Stimulated activated CD4-positive, alpha-beta T cell treated with anti-CD3 and anti-CD28 coated beads, Interleukin-4, amount 100 ng/mL, for 1 hour (primary cell): ENCODE results near the gene CAPRIN1.
A peak's percentile ranks its signal among the peaks of the same experiment; 100 is the strongest.
"Not testable (repeated sequence)": the region's sequence is repeated elsewhere in the genome, so short reads cannot be mapped to it uniquely, and the experiment has no call there.

Experiments
- DNase-seq: peaks from one replicate; pipeline ENCODE4 v3.0.0-alpha.2; 2020

CAPRIN1 gene

DNA sequence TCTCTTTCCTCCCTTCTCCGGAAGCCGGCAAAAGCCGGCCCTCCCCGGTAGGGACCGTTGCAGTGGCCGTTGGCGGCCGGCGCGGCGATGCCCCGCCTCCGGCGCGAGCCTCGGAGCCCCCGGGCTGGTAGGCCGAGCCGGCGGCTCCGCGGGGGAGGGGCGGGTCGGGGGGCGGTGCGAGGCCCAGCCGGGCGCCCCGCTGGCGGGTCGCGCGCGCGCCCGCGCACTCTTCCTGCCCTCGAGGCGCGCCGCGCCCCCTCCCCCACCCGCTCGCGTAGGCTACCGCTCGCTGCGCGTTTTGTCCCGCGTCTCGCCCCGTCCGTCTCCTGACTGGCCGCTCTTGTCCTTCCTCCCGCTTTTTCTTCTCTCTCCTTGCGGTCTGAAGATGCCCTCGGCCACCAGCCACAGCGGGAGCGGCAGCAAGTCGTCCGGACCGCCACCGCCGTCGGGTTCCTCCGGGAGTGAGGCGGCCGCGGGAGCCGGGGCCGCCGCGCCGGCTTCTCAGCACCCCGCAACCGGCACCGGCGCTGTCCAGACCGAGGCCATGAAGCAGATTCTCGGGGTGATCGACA lies 591 bp downstream of the CAPRIN1 start:
- DNase-seq: peak; percentile 94

DNA sequence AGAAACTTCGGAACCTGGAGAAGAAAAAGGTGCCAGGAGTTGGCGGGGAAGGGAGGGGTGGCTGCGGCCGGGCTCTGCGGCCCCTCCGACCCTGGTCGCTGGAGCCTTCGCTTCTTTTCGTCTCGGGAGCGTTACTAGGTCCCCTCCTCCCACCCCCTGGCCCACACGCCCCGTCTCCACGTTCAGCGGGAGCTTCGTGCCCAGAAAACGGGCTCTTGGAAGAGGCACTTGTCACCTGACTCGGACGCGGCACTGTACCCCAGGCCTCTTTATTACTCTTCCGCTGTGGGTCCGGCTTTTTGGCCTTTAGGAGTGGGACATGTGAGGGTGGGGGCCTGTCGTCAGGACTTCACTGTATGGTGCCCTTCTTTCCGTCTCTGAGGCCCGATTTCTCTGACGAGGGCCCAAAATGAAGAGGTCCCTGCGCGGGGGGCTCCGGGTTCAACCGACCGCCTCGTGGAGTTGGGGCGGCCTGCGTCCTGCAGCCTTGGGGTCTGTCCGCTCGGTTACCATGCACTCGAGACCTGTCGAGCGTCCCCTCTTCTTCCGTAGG lies 1.2 kb downstream of the CAPRIN1 start:
- DNase-seq: peak; percentile 38

DNA sequence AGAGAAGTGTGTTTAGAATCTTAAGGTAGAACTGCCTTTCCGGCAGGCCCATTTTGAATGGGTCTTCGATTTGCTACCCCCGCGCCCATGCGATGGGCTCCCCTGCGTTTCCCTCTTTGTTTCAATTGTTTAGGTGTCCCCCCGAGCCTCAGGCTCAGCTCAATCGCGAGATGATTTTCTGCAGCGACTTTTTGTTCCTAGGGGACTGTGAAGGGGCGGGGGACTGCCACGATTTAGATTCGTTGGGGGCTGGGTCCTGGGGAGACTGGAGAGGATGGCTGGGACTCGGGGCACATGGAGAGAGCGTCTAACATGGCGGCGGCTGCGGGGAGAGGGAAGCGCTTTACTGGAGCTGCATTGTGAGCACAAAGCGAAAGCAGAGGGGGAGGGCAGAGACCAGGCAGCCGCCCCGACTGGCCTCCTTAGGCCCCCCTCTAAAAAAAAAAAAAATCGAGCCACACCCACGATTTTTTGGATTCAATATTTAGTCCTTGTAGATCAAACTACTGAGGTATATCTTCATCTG lies 1.7 kb downstream of the CAPRIN1 start:
- DNase-seq: peak; percentile 82

DNA sequence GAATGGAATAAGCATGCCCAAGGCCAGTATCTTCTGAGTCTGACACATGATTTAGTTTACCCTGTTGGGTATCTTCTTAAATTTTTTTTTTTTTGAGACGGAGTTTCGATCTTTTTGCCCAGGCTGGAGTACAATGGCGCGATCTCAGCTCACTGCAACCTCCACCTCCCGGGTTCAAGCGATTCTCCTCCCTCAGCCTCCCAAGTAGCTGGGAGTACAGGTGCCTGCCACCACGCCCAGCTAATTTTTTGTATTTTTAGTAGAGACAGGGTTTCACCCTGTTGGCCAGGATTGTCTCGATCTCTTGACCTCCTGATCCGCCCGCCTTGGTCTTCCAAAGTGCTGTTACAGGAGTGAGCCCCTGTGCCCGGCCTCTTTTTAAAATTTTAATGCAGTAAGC lies 2.8 kb downstream of the CAPRIN1 start:
- not testable (repeated sequence) for DNase-seq

GRCh38 chr11:34055218-34056000 lies 3.9 kb downstream of the CAPRIN1 start:
- no peak for DNase-seq

DNA sequence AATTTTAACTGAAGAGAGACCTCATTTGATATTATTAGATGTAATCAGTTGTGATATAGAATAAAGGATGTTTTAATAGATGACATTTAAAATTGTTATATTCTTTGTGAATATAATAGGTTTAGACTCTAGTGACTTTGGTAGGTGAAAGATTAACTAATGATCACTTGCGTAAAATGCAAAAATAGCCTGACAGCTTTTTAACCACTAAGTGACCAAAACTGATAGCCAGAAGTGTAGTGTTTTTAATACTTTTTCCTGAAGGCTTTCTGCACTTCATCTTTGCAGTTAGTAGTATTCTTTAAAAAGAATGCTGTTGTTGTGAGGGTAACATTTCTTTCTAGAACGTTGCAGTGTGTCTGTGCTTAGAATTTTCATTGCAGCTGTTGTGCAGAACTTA lies 5.1 kb downstream of the CAPRIN1 start:
- no peak for DNase-seq

GRCh38 chr11:34063061-34063795 lies 11.7 kb downstream of the CAPRIN1 start:
- DNase-seq: no peak

DNA sequence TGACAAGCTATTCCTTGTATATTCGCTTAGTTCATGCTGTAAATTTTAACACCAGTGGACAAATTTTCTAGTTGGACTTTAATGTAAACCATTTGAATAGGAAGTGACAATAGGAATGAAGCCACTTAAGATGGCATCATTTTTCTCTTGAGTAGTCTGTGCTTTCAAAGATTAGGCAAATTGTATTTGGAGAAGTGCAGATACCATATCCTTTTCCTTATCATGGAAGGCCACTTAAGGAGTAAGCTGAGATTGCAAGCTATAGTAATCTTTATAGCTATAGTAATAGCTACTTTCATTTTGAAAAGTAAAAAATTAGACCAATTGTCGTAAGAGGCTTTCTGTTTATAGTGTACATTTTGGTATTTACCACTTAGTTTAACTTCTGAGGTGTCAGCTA lies 12.8 kb downstream of the CAPRIN1 start:
- no peak for DNase-seq

DNA sequence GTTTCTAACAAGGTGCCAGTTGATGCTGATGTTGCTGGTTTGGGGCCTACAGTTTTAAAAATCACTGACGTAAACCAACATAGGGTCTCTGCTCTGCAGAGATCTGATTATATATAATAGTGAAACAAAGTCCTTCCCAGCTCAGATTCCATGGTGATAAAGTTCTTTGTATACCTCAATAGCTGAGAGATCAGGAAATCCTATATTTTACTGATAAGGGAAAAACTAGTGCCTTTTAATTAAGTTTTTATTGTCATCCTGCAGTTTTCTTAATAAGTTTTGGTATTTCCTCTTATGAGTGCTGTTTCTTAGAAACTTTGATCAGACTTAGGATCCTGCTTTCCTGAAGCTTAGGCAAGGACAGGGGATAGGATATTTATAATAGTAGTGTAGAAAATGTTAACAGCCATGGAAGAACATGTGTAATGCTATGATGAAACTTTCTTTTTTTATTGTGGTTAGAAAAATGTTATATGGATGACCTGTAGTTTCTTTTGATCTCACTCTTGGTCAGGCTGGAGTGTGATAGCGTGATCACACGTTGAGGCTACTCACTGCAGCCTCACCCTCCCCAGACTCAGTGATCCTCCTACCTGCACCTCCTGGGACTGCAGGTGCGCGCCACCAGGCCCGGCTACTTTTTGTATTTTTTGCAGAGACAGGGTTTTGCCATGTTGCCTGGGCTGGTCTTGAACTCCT lies 14.1 kb downstream of the CAPRIN1 start:
- DNase-seq: no peak

- not testable (repeated sequence) for DNase-seq
These were observed 15.2 kb downstream of the CAPRIN1 start for GRCh38 chr11:34066766-34067165.

GRCh38 chr11:34067383-34068065 lies 16.0 kb downstream of the CAPRIN1 start:
- no peak for DNase-seq

GRCh38 chr11:34068111-34068510 lies 16.6 kb downstream of the CAPRIN1 start:
- no peak for DNase-seq

DNA sequence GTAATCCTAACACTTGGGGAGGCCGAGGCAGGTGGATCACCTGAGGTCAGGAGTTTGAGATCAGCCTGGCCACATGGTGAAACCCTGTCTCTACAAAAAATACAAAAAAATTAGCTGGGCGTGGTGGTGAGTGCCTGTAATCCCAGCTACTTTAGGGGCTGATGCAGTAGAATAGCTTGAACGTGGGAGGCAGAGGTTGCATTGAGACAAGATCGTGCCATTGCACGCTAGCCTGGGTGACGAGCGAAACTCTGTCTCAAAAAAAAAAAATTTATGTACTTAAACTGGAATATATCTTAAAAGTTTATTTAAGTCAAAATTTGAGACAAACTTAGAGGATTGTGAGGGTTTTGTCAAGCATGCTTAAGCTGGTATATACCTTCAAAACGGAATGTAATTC lies 19.8 kb downstream of the CAPRIN1 start:
- DNase-seq: not testable (repeated sequence)

DNA sequence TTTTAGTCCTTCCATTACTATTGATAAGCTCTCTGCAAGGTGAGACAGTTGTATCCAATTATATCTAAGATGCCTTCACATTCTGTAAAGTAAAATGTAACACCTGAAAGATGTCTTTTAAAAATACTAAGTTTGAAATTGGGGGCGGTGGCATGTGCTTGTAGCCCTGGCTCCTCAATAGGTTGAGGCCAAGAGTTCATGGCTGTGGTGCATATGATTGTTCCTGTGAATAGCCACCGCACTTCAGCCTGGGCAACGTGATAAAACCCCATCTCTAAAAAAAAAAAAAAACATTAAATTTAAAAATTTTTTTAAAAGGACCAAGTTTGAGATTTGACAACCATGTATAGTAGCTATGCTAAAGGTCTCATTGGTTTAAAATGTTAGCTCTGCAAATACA lies 20.5 kb downstream of the CAPRIN1 start:
- DNase-seq: no peak

DNA sequence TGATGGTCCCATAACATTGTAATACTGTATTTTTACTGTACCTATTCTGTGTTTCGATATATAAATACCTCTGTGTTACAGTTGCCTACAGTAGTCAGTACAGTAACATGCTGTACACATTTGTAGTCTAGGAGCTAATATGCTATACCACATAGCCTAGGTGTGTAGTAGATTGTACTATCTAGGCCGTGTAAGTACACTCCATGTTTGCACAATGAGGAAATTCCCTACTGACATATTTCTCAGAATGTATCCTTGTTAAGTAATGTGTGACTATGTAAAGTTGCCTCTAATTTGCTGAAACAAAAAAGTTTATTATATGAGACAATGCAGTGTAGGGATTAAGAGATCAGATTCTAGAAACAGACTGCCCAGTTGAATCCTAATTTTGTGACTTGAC lies 21.3 kb downstream of the CAPRIN1 start:
- no peak for DNase-seq

DNA sequence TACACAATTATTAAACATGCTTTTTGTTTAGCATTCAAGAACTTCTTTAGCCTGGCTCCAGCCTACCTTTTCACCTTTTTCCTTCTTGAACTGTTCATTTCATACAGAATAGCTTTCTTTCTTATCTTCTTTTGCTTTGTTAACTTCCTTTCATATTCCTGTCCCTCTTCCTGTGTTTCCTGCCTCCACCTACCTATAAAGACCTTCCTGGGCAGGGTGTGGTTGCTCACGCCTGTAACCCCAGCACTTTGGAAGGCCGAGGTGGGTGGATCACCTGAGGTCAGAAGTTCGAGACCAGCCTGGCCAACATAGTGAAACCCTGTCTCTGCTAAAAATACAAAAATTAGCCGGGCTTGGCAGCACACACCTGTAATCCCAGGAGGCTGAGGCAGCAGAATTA lies 22.9 kb downstream of the CAPRIN1 start:
- no peak for DNase-seq

DNA sequence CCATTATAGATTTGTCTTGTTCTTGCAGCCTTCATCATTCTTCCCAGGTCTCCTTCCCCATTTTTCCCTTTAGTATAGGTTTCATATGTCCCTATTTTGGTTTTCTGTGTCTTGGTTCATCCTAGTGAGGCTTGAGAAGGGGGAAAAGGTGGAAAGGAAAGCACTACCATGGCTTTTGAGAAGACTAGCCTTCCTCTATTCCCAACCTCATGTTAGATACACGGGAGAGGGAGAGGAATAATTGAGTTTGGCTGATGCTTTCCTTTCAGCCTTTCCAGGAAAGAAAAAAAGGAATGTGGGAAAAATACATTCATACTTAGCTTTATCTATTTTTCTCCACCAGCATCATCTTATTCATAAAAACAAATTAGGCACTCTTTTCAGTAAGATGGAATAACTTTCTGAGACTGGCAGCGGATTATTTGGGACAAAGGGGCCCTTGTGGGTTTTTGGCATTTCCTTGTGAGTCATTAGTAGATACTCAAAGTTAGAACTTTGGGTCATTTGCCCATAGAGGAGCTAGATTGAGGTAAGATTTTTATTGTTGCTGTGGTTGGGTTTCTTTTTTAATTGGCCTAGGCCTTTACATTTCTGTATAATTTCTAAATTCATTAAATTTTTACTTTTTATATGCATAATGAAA lies 23.8 kb downstream of the CAPRIN1 start:
- DNase-seq: no peak

DNA sequence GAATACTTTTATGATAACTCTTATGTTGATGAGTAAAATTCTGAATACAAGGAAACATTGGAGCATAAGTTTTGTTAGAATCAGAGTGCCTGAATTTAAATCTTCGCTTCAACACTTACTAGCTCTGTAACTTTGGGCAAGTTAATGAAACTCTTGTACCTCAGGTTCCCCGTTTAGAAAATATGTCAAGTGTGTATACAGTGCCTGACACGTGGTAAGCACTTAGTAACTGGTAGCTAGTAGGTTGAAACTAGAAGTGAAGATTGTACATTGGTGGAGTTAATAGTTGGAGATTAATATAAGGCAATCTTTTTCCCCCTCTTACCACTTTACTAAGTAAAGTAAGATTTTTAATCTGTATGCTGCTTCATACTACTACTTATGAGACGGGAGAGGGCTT lies 29.1 kb downstream of the CAPRIN1 start:
- DNase-seq: no peak

GRCh38 chr11:34084637-34085036 lies 33.1 kb downstream of the CAPRIN1 start:
- DNase-seq: no peak

- DNase-seq: no peak
These were observed 35.2 kb downstream of the CAPRIN1 start for GRCh38 chr11:34086554-34087283.

- no peak for DNase-seq
These were observed 40.3 kb downstream of the CAPRIN1 start for GRCh38 chr11:34091825-34092224.
